Sciatic nerve (tissue), 2 donors: ENCODE results near the gene PTPRG. TPM values are rescaled to one million over a fixed set of nuclear protein-coding genes. Genes with fewer than 3 reads are reported as not detected.

Source experiments
- ATAC-seq: fragments of 200-7000 bp; cut with Tn5 transposase; one replicate; pipeline ENCODE4 v1.9.1; 2020; ENCODE audit warnings: mild to moderate bottlenecking, moderate library complexity
- DNase-seq: peaks from one replicate; pipeline ENCODE4 v3.0.0-alpha.2; 2020; ENCODE audit warnings: low spot score
- intact Hi-C: fragments of 100-400 bp; cut with DNase I; formaldehyde crosslinking; loops from one replicate; pipeline ENCODE4 v1.14.2; 2022
- total RNA-seq: library from RNA; stranded (reverse); fragmentation: NEBNext Ultra II Directional; extraction: Animal tissue kit (Norgen Biotek cat#: 25700); gene quantifications from one replicate; pipeline ENCODE4 v1.2.1, GENCODE V29; 2021
- donor health status: DM: no; HTN: no; CAD: no.
- donor health status: DM: no; HTN: no; CAD: no.

Gene PTPRG
- total RNA-seq, 1 donor from 2014 or later = 67.7 TPM

- ATAC-seq = no peak
- no peak for DNase-seq
- intact Hi-C loops = no loop called here
Observed at GRCh38 chr3:62139957-62140356, 578.6 kb downstream of the PTPRG start.

DNA sequence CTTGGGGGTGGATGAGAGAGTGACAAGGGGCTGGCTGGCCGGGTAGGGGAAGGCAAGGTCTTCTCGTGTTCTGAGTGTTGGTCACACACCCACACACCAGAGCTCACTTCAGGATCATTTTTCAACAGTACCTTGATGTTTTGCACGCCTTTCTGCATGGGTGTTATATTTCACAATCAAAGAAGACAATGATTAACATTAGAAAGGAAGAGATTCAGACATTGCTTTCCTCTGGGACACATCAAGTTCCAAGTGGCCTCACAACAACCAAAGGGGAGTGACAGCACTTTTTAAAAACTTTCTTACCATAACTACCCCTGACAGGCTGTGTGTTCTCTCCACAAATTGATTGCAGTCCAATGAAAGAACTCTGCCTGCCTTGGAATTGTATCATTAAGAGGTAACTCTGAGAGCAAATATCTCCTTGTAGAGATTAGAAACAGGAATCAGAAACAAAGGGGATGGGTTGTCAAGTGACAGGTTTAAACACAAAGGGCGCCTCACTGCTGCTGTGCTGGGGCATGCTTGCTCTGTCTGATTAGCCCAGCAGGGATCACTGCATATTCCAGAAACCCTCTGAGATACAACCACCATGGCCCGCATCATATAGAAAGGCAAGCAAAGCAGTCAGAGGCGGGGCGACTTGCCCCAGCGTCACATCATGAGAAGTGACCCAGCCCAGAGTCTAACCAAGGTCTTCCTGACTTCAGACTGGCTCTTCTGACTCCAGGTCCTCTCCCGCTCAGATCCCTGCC lies 581.1 kb downstream of the PTPRG start:
- DNase-seq (no peak), ATAC-seq (no peak)
- intact Hi-C loops = no loop called here

DNA sequence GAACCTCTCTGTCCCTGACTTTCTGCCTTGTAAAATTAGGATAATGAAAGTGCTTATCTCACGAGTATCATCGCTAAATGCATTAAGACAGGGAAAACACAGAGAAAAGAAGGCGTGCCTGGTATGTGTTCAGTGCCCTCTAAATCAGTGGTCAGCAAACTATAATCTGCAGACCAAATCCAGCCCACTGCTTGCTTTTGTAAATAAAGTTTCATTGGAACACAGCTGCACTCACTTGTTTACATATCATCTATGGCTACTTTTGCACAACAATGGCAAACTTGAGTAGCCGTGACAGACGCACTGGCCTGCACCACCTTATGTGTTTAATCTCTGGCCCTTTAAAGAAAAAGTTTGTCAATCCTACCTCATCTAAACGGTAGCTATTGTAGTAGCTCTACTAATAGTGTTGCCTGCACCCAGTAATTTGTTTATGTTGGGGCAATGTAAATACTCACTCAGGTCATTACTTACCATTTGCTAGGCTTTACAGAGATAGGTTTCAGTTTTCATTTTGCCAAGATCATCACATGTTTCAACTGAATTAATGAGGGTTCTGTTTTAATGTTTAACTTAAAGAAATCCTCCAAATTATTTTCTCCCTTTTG lies 582.6 kb downstream of the PTPRG start:
- intact Hi-C loops = no loop called here
- ATAC-seq = no peak
- no peak for DNase-seq

DNA sequence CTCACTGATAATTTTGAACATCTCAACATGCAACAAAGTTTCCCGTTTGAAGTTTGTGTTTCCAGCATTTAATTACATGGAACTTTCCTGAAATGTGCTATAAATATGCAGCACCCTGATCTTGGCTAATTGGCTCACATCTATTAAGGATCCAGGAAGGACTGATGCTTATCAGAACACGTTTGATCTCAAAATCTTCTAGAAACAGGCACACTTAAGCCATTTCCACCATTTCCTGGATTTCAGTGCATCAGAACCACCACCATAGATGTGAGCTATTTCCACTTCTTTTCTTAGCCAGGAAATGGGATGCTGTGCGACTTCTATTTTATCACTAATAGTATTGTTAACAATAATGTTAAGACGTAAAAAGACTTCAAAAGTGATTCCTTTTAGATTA lies 583.1 kb downstream of the PTPRG start:
- intact Hi-C loops = no loop called here
- no peak for ATAC-seq
- no peak for DNase-seq

DNA sequence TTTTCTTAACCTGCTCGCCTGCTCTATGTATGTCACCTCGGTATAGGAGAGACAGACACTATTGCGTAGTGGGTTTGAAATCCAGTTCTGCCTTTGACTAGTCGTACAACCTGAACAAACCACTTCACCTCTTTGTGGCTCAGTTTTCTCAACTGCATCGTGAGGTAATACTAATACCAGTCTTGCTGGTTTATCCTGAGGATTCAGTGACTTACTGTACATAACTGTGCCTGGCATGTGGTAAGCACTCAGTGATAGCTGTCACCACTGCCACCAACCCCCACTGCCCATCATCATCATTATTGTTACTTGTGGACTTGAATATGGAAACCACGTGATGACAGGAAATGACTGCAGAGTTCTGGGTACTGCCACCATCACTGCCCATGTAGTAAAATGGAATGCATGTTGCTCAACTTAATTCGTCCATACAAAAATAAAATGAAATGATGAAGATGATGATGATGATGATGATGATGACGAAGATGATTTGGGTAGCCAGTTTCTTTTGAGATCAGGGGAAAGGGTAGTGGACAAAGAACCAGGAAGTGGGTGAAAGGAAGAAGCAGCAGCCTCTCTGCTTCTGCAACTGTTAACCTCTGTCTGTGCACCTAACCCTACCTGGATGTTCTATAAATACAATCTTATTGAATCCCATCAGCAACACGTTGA lies 583.9 kb downstream of the PTPRG start:
- DNase-seq (no peak), ATAC-seq (no peak)
- intact Hi-C loops = no loop called here

DNA sequence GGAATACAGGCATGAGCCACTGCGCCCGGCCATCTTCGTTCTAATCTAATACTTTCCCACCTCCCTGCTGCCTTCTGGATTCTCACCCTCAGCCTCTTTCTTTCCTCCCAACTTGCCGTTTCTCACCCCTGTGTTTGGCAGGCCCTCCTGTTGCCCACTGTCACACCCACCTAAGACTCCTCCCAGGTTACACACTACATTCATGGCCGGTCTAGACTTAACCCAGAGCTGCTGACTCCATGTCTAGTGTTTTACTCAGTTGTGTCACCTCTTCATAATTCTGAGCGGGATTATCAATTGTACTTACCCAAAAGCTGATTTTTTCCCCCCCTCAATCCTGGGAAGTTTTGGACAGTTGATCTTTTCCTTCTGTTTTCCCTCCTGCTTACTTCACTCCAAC lies 588.2 kb downstream of the PTPRG start:
- DNase-seq (no peak), ATAC-seq (no peak)
- intact Hi-C loops = no loop called here

DNA sequence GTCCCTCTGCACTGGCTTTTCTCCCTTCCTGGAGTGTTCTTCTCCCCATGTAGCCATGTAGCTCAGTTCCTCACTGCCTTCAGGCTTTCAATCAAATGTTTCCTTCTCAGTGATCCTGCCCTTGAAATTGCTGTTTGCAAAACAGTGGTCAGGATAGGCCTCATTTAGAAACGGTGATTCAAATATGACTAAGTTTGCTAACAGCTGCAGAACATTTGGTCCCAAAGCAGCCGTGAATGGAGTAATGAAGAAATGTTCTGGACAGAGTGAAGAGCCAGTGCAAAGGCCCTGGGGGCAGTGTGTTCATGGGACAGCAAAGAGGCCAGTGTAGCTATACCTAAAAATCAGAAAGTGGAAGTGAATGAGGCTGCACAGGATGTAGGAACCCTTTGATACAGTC lies 588.6 kb downstream of the PTPRG start:
- DNase-seq (no peak), ATAC-seq (peak; percentile 16)
- intact Hi-C loops = no loop called here

DNA sequence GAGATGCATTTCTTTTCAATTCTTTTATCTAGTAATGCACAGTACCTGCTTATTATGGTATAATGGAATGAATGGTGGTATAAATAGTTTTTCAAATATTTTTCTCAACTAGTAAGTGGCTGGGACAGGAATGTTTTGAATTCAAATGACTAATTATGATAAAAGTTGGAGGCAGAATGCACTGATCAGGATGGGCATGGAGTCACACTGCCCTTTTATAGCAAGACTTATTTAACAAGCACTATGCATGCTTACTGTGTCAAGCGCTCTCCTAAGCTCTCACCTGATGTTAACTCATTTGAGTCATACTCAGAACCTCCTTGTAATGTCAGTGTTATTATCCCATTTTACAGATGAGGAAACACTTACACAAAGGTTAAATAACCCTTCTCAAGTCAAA lies 590.2 kb downstream of the PTPRG start:
- DNase-seq (no peak), ATAC-seq (no peak)
- intact Hi-C loops = no loop called here

GRCh38 chr3:62153231-62153630 lies 591.9 kb downstream of the PTPRG start:
- no peak for ATAC-seq
- DNase-seq = no peak
- intact Hi-C loops = no loop called here

DNA sequence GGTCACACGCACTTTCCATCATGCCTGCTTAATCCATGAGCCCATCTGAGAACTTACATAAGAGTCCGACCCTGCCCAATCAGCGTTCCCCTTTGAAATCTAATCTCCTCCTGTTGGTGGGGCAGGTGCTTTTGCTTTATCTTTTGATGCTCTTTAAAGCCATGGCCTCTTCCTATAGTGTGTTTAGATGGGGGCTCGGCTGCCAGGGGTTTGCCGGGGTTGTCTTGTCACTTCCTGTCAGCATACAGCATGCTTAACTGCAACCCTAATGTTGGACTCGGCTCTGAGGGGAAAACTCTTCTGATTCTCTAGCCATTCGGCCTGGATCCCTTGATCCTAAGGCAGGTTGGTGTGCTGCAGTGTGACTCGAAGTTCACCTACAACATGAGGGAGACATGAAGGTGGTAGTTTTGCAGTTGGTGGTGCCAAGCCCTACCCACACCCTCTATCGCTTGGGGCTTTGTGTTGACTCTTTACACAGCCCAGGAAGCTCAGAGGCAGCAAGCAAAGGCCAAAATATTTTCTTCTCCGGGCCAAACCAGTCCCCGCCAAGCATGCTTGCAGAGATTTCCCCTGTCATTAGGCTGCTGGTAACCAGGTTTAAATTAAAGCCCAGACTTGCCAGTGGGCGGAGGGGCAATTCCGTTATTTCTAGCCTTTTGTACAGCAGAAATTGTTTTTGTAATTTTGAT lies 593.2 kb downstream of the PTPRG start:
- intact Hi-C loops = no loop called here
- ATAC-seq (peak; percentile 15), DNase-seq (no peak)

- ATAC-seq (no peak), DNase-seq (no peak)
- intact Hi-C loops = no loop called here
Observed at GRCh38 chr3:62159056-62159708, 597.8 kb downstream of the PTPRG start.

DNA sequence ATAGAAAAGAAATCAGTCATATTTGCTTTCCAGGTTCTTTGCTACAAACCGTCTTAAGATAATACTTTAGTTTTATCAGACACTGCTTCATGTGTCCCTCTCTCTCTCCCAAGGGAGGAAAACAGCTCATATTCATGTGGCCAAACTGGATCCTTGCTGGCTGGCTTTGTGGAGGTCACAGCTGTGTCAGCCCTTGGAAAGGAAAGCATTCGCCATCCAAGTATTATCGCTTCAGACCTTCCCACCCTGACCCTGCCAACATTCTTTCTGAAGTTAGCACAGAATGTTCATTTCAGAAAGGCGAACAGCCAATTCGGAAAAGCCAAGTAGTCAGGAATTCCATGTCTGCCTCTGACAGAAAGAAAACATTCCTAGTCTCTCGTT lies 598.3 kb downstream of the PTPRG start:
- ATAC-seq (peak; percentile 95), DNase-seq (no peak)
- intact Hi-C loops = no loop called here

DNA sequence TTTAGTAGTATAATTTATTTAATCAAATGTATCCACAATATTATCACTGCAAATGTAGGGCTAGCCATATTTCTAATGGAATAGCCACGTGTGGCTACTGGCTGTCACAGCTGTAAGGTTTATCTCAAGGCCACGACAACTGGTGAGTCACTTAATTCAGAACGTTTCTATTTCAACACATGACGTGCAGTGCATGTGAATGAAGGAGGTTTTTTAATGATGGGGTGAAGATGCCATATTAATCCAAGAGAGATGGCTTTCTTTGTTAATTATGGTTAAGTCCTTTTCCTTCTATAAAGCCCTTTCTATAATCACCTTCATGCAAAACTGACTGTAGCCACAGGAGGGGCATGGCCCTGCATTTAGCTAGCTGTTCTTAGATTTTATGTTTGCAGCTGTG lies 600.0 kb downstream of the PTPRG start:
- ATAC-seq (no peak), DNase-seq (no peak)
- intact Hi-C loops = no loop called here

- ATAC-seq = no peak
- intact Hi-C loops = no loop called here
- no peak for DNase-seq
Observed at GRCh38 chr3:62164196-62164595, 602.8 kb downstream of the PTPRG start.

DNA sequence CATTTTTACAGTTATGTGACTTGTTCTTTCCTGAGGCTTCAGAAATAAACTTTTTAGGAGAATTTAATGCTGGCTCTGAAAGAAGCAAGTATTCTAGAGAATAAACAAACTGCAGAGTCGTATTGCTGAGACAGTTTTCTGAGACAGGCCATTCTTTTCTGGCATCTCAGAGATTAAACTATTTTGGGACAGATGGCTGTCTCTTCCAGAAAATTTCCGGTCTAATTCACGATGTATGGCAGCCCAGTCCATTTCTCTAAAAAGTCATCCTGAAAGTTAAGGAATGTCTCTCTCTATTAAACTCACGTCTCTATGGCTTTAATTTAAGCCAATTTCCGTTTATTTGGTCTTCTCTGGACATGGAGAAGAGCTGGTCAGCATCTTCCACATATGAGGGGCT lies 603.4 kb downstream of the PTPRG start:
- intact Hi-C loops = no loop called here
- DNase-seq (no peak), ATAC-seq (no peak)

GRCh38 chr3:62167566-62168262 lies 606.3 kb downstream of the PTPRG start:
- intact Hi-C loops = no loop called here
- ATAC-seq = no peak

DNA sequence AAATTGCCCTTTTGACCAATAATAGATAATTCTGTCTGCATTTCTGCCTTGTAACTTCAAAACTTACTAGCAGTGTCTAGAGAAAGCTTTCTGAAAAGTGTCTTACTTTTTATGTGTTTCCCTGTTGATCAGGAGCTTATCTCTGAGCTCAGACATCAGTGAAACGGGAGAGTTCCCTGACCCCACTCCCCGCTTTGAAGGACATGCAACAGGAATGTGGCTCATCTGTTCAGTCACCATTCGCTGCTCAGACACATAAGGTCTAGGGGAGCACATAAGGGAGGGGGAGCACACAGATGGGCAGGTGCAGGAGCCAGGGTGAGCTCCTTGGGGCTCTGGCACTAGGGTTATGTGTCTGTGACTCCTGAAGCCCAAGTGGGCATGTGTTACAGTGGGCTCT lies 607.0 kb downstream of the PTPRG start:
- DNase-seq (no peak), ATAC-seq (no peak)
- intact Hi-C loops = no loop called here

More at GRCh38 chr3:62167566-62168262, 606.3 kb downstream of the PTPRG start:
- no peak for DNase-seq

DNA sequence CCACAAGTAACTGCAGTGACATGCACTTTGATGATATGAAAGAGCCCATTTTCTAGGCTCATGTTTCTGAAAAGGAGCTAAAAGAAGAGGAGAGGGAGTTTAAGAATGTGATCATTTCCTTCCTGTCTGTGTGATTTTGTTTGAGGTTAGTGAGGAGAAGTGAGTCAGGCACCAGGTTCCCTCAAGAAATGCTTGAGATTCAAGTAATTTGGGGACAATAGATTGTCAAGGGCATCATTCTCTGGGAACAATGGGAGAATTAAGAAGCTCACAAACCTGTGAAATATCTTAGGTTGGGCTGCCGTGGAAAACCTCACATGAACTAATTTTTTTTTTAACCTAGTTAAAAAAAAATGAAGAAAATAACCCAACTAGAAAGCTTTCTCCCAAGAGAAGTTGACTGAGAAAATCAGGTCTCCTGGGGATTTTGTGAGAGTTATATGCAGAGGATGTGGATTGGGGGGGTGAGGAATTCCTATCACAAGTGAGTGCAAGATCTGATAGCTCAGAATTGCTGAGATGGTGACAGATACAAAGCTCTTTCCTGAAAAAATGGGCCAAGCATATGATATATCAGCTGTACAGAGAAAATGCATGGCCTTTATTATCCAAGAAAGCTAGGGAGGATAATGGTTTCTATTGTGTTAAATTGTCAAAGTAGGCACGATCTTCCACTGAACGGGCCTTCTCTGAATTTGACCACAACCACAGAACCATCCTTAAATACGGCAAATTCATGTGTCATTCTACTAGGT lies 608.7 kb downstream of the PTPRG start:
- no peak for DNase-seq
- intact Hi-C loops = no loop called here
- ATAC-seq = no peak
